ENCODE results near the gene RGS14. TPM values are rescaled to one million over a fixed set of nuclear protein-coding genes. Genes with fewer than 3 reads are reported as not detected.

RGS14 gene
- total and polyA plus RNA-seq, 8 donors = 4.2 to 100 (median 19.0) TPM; not detected in 1

GRCh38 chr5:177362610-177363507 lies 5.1 kb downstream of the RGS14 start:
- peaks cover 0 to 5% (median 0%) of the 10 kb centered on the region in 4 donors for H3K36me3 ChIP-seq
- peak; percentile 78 to 85 for DNase-seq
- no peak for TF ChIP-seq POLR2A (IDR thresholded peaks at IDR 0.05)
- no peak for TF ChIP-seq EP300 (IDR thresholded peaks at IDR 0.05)
- TF ChIP-seq POLR2AphosphoS5 (IDR thresholded peaks at IDR 0.05) = no peak
- no peak for TF ChIP-seq CTCF (IDR thresholded peaks at IDR 0.05)
- peaks cover 44 to 97% (median 67%) of the 10 kb centered on the region in 4 donors for H3K4me1 ChIP-seq
- 3 to 11% (median 6%) methylated on average over 31 to 59 of the region's 59 CpGs for WGBS, 5 donors
- H3K27me3 ChIP-seq = no peaks in the 10 kb centered on the region
- H3K9me3 ChIP-seq = no peaks in the 10 kb centered on the region
- H3K4me3 ChIP-seq = peak overlapping the region; percentile 49 to 55 (median 52)
- peak overlapping the region; percentile 72 to 79 (median 74) for H3K27ac ChIP-seq
- intact Hi-C loops (cut with DNase I; ENCODE audit: low total_unique reads) = no loop called here

DNA sequence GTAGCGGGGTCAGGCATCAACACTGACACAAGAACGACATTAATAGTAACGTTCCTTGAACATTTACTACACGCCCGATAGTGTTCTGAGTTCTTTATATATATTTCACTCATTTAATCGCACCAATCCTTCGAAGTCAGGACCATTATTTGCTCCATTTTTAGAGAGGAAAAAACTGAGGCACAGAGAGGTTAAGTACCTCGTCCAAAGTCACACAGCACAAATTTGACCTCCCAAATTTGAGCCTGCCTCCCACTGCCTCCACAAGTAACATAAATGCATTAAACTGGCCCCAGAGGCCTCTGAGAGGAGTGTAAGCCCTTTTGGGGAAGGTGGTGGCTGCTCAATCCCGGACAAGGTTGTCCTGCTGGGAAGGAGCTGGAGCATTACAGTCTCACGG lies 5.8 kb downstream of the RGS14 start:
- Histone ChIP-seq H3K9me3 (no peaks in the 10 kb centered on the region), H3K27me3 (no peaks in the 10 kb centered on the region), H3K4me1 (peaks cover 46 to 97% (median 66%) of the 10 kb centered on the region in 4 donors), H3K36me3 (peaks cover 0 to 9% (median 0%) of the 10 kb centered on the region in 4 donors), H3K27ac (peak overlapping the region in 3 of 5 donors; percentile 72 to 79 (median 76)), H3K4me3 (peak overlapping the region; percentile 49 to 55 (median 52))
- intact Hi-C loops (cut with DNase I; ENCODE audit: low total_unique reads) = no loop called here
- WGBS, 5 donors = 35 to 46% (median 38%) methylated on average over 10 of the region's 10 CpGs
- no peak for TF ChIP-seq POLR2AphosphoS5 (IDR thresholded peaks at IDR 0.05)
- no peak for TF ChIP-seq CTCF (IDR thresholded peaks at IDR 0.05)
- TF ChIP-seq EP300 (IDR thresholded peaks at IDR 0.05) = no peak
- TF ChIP-seq POLR2A (IDR thresholded peaks at IDR 0.05) = no peak
- DNase-seq = peak in 1 of 2 donors; percentile 1

GRCh38 chr5:177364159-177364962 lies 6.6 kb downstream of the RGS14 start:
- intact Hi-C loops (cut with DNase I; ENCODE audit: low total_unique reads) = no loop called here
- Histone ChIP-seq H3K27ac (no peak overlapping the region), H3K36me3 (peaks cover 0 to 9% (median 0%) of the 10 kb centered on the region in 4 donors), H3K4me1 (peaks cover 46 to 95% (median 66%) of the 10 kb centered on the region in 4 donors), H3K4me3 (no peak overlapping the region), H3K27me3 (no peaks in the 10 kb centered on the region), H3K9me3 (no peaks in the 10 kb centered on the region)
- TF ChIP-seq CTCF (IDR thresholded peaks at IDR 0.05) (no peak), POLR2AphosphoS5 (IDR thresholded peaks at IDR 0.05) (no peak), POLR2A (IDR thresholded peaks at IDR 0.05) (no peak), EP300 (IDR thresholded peaks at IDR 0.05) (no peak)
- WGBS, 5 donors = 75 to 84% (median 78%) methylated on average over 11 of the region's 11 CpGs
- peak in 1 of 2 donors; percentile 6 for DNase-seq
